Parathyroid adenoma (tissue), 2 donors: Measurements from ENCODE around the gene TAMALIN.

Experiments used
- H2AFZ ChIP-seq: fragments of 300-600 bp; sonication (generic); one replicate; pipeline ENCODE4 v1.7.0; 2017; ENCODE audit warnings: antibody characterized with exemption, mild to moderate bottlenecking
- H3K27ac ChIP-seq: fragments of 300-600 bp; sonication (generic); one replicate; pipeline ENCODE4 v1.7.0; 2017
- H3K27me3 ChIP-seq: fragments of 300-600 bp; sonication (generic); one replicate; pipeline ENCODE4 v1.7.0; 2017; ENCODE audit warnings: low read length; ENCODE audit not compliant: control insufficient read depth, insufficient read depth
- H3K36me3 ChIP-seq: fragments of 300-600 bp; sonication (generic); one replicate; pipeline ENCODE4 v1.7.0; 2017; ENCODE audit warnings: low read length; ENCODE audit not compliant: control insufficient read depth, insufficient read depth
- H3K4me1 ChIP-seq: fragments of 300-600 bp; sonication (generic); one replicate; pipeline ENCODE4 v1.7.0; 2017; ENCODE audit warnings: control low read depth
- H3K4me2 ChIP-seq: fragments of 300-600 bp; sonication (generic); one replicate; pipeline ENCODE4 v1.7.0; 2017; ENCODE audit warnings: low read length
- H3K4me3 ChIP-seq: fragments of 300-600 bp; sonication (generic); one replicate; pipeline ENCODE4 v1.7.0; 2017; ENCODE audit warnings: low read depth, low read length
- H3K79me2 ChIP-seq: fragments of 300-600 bp; sonication (generic); one replicate; pipeline ENCODE4 v1.7.0; 2017; ENCODE audit warnings: control low read depth
- H3K9ac ChIP-seq: fragments of 300-600 bp; sonication (generic); one replicate; pipeline ENCODE4 v1.7.0; 2017; ENCODE audit warnings: mild to moderate bottlenecking
- H3K9me3 ChIP-seq: fragments of 300-600 bp; sonication (generic); one replicate; pipeline ENCODE4 v1.7.0; 2017; ENCODE audit warnings: low read length; ENCODE audit not compliant: control insufficient read depth
- TF ChIP-seq, protein P1 (sequence below): fragments of 300-600 bp; sonication (generic); IDR thresholded peaks from one replicate; pipeline ENCODE4 v1.7.0; 2017; ENCODE audit warnings: antibody characterized with exemption, mild to moderate bottlenecking
- donor health status: primary hyperparathyroidism.

The TAMALIN gene

DNA sequence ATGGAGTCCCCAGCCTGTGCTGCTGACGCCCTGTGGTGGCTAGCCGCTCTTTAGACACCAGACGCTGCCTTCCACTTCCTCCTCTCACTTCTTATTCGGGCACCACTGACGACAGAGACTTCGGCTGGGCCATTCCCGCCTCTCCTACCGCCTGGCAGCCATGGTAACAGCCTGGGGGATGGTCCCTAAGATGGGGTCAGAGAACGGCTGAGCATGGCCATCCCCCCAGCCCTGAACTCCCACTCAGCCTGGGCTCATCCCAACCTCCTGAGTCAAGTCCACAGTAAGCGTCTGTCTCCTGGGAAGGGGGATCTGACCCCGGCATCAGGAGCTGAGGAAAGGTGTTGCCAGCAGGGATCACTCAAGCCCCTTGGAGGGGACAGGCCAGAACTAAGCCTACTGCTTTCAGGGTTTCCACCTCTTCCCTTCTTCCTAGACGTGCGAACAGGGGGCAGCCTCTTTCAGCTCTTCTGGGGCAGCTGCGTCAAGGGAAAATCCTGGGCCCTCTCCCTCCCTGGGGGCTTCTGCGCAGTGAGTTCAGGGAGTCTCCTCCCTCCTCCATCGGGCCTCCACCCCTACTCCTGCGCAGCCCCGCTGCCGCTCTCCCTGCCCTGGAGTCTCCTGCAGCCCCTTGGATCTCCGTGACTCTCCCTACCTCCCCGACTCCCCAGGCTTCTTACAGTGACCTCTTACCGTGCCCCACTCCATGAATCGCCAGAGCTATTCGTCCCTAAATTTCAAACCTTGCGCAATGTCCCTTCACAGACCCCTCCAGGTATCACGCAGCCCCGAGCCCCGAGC is 643 bp upstream of the TAMALIN start:
- TF ChIP-seq, protein P1, sequence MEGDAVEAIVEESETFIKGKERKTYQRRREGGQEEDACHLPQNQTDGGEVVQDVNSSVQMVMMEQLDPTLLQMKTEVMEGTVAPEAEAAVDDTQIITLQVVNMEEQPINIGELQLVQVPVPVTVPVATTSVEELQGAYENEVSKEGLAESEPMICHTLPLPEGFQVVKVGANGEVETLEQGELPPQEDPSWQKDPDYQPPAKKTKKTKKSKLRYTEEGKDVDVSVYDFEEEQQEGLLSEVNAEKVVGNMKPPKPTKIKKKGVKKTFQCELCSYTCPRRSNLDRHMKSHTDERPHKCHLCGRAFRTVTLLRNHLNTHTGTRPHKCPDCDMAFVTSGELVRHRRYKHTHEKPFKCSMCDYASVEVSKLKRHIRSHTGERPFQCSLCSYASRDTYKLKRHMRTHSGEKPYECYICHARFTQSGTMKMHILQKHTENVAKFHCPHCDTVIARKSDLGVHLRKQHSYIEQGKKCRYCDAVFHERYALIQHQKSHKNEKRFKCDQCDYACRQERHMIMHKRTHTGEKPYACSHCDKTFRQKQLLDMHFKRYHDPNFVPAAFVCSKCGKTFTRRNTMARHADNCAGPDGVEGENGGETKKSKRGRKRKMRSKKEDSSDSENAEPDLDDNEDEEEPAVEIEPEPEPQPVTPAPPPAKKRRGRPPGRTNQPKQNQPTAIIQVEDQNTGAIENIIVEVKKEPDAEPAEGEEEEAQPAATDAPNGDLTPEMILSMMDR = no peak
- Histone ChIP-seq H3K27ac (no peak overlapping the region), H3K4me1 (peaks cover 2% of the 10 kb centered on the region), H3K9ac (no peak overlapping the region), H3K36me3 (no peaks in the 10 kb centered on the region), H2AFZ (peak overlapping the region; percentile 72), H3K4me3 (no peak overlapping the region), H3K27me3 (no peaks in the 10 kb centered on the region), H3K4me2 (peak overlapping the region; percentile 83), H3K79me2 (no peaks in the 10 kb centered on the region), H3K9me3 (no peaks in the 10 kb centered on the region)

DNA sequence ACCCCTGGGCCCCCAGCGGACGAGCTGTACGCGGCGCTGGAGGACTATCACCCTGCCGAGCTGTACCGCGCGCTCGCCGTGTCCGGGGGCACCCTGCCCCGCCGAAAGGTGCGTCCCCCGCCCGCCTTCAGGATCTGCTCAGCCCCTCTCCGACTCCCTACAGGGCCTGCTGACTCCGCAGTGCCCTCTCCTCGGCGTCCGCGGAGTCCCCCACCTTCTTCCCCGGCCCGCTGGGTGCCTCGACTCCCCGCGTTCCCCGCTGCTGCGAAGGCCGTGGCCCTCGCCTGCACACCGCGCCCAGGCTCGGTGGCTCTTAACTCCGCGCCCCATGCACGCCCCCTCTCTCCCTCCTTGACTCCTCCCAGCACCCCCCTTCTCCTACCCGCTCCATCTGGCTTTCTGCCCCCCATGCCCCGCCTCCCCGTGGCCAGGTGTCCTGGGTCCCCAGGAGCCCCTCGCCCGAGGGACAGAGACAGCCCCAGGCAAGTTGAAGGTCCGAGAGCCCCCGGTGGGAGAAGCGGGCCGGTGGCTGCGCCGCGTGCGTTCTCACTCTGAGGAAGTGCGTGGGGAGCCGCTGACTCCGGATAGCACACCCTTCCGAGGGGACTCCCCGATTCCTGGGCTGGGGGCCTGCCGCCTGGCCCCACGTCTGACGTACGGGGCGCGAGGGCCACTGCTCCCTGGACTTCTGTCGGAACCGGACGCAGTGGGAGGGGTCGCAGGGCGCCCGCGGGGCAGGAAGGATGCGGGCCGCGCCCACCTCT is 594 bp downstream of the TAMALIN start:
- Histone ChIP-seq H3K4me3 (peak overlapping the region; percentile 62), H3K4me1 (peaks cover 2% of the 10 kb centered on the region)

DNA sequence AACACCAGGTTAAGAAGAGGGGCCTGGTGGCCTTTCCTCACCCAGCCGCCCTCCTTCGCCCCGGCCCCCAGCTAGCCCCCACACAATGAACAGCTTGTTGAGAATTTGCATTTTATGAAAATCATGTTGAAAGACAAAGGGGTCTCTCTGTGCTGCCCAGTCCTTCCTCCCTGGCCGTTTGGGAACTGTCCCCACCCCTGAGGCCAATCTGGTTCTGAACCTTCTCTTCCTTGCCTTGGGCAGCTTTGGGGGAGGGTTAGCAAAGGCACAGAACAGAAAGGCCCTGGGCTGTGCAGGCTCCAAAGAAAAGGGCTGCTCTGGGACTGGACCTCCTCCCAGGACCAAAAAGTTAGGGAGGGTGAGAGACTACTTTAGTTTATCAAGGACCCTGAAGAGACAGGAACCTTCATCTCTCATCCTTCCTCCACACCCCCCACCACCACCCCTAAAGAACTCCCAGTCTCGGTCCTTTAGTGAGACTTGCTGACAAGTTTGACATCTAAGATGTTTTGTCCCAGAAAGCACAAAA is 1.3 kb downstream of the TAMALIN start:
- H3K79me2 ChIP-seq = no peaks in the 10 kb centered on the region
- no peak overlapping the region for H2AFZ ChIP-seq
- peak overlapping the region; percentile 72 for H3K27ac ChIP-seq
- H3K4me3 ChIP-seq = peak overlapping the region; percentile 62
- H3K4me1 ChIP-seq = peaks cover 2% of the 10 kb centered on the region
- TF ChIP-seq, protein P1 = no peak
- H3K9me3 ChIP-seq = no peaks in the 10 kb centered on the region
- no peaks in the 10 kb centered on the region for H3K36me3 ChIP-seq
- no peaks in the 10 kb centered on the region for H3K27me3 ChIP-seq
- H3K9ac ChIP-seq = no peak overlapping the region
- peak overlapping the region; percentile 51 for H3K4me2 ChIP-seq

More for the DNA sequence above, 594 bp downstream of the TAMALIN start:
- TF ChIP-seq, protein P1 = no peak
- no peaks in the 10 kb centered on the region for H3K27me3 ChIP-seq
- H3K4me2 ChIP-seq = peak overlapping the region; percentile 83
- peak overlapping the region; percentile 72 for H3K27ac ChIP-seq
- no peaks in the 10 kb centered on the region for H3K79me2 ChIP-seq
- no peaks in the 10 kb centered on the region for H3K36me3 ChIP-seq
- peak overlapping the region; percentile 34 for H2AFZ ChIP-seq
- H3K9ac ChIP-seq = no peak overlapping the region
- H3K9me3 ChIP-seq = no peaks in the 10 kb centered on the region

DNA sequence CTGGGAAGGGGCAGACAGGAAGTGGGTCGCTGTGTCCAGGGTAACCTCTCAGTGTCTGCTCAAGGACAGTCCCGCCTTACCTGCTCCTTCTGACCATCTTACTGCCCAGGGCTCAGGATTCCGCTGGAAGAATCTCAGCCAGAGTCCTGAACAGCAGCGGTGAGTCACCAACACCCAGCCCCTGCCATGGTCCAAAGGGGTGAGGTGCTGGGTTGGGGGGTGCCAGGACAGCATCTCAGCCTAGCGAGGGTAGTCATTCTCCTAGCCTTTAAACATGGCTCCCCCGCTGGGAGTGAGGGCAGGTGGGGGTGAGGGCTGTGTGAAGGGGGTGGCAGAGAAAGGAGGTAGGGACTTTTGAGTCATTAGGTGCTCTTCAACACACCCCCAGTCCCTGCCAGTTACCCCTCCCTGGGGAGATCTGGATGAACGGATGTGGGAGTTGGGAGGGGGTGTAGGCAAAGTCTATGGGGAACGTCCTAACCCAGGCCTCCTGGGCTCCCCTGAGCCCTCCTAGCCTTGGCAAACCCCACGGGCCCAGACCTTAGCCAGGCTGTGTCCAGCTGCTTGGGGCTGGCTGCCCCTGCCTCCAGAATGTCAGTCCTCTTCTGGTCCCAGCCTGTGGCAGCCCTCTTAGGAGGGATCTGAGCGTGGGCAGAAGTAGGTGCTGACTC is 2.5 kb downstream of the TAMALIN start:
- Histone ChIP-seq H2AFZ (no peak overlapping the region), H3K4me1 (peaks cover 2% of the 10 kb centered on the region), H3K9me3 (no peaks in the 10 kb centered on the region), H3K27ac (peak overlapping the region; percentile 51), H3K79me2 (no peaks in the 10 kb centered on the region), H3K4me2 (peak overlapping the region; percentile 22), H3K9ac (no peak overlapping the region), H3K4me3 (no peak overlapping the region), H3K27me3 (no peaks in the 10 kb centered on the region), H3K36me3 (no peaks in the 10 kb centered on the region)
- TF ChIP-seq, protein P1 = no peak
